ENCODE data around the gene FUT7. TPM values are rescaled to one million over a fixed set of nuclear protein-coding genes. Genes with fewer than 3 reads are reported as not detected.

The FUT7 gene
- total and polyA plus RNA-seq, 2 of the 8 experiments (the other 6 are each of a cell fraction or from before 2014, with no cell fraction given): not detected

- no peak for TF ChIP-seq CHD7 (IDR thresholded peaks at IDR 0.05; ENCODE audit: insufficient replicate concordance, low read length)
- no peak for TF ChIP-seq CREB1 (IDR thresholded peaks at IDR 0.05)
- TF ChIP-seq SIRT6 (IDR thresholded peaks at IDR 0.05; ENCODE audit: low read length): no peak
These were observed 25.0 kb upstream of the FUT7 start (continued) for GRCh38 chr9:137056739-137057415.
